ENCODE results near the gene CTRB1.

Gene CTRB1

GRCh38 chr16:75252946-75253911 is 34.4 kb downstream of the CTRB1 start:
- peak overlapping the region; percentile 39 for H3K4me3 ChIP-seq
- no peak for TF ChIP-seq CTCF (IDR thresholded peaks at IDR 0.05)
- H3K27ac ChIP-seq = peak overlapping the region; percentile 94 to 98
- no peak for DNase-seq (ENCODE audit: low spot score)

DNA sequence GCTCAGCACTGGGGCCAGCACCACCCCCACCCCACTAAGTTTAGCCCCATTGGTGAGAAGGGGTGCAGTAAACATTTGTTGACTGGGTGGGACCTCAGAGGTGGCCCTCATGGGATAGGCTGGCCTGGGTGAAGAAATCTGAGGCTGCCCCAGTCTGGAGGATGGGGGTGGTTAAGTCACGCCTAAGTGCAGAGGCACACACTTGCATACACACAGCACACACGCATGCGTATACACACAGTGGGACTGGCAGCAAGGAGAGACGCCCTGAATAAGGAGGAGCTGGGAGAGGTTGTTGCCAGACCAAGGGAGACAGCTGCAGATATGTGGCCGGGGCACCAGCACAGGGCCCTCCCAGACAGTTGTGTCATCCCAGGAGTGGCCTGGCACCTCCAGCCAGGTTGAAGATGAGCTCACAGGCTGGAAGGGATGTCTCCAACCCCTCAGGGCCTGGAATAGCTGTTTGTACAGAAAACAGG is 35.6 kb downstream of the CTRB1 start:
- Histone ChIP-seq H3K27ac (peak overlapping the region; percentile 94 to 98), H3K4me3 (no peak overlapping the region)
- DNase-seq (ENCODE audit: low spot score) = no peak
- no peak for TF ChIP-seq CTCF (IDR thresholded peaks at IDR 0.05)

DNA sequence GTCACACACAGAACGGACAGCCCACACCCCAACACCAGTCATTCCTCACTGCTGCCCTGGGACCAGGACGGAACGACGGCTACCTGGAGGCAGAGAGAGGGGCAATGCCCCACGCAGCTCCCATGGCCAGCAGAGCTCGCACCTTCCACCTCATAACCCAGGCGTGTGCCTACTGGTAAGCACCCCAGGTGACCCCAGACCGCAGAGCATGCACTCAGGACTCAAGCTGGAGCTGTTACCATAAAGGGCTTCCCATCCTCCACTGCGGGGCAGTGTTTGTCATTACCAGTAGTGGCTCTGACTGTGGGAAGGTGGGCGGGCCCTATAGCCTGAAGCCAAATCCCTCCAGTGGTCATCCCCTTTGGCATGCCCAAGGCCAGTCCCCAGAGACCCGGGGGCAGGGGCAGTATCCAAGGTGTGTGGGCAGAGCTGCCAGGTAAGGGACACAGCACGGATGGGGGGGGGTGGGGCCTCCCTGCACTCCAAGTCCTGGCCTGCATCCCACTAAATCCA is 37.3 kb downstream of the CTRB1 start:
- peak; percentile 87 for DNase-seq (ENCODE audit: low spot score)
- H3K27ac ChIP-seq = peak overlapping the region; percentile 94 to 98
- H3K4me3 ChIP-seq = peak overlapping the region; percentile 56
- TF ChIP-seq CTCF (IDR thresholded peaks at IDR 0.05) = no peak

- peak overlapping the region; percentile 83 to 94 for H3K27ac ChIP-seq
- TF ChIP-seq CTCF (IDR thresholded peaks at IDR 0.05) = no peak
- DNase-seq (ENCODE audit: low spot score) = peak; percentile 78
- peak overlapping the region; percentile 56 for H3K4me3 ChIP-seq
Observed at GRCh38 chr16:75256696-75257343, 38.0 kb downstream of the CTRB1 start.

GRCh38 chr16:75257886-75258806 is 39.4 kb downstream of the CTRB1 start:
- DNase-seq (ENCODE audit: low spot score) = no peak
- TF ChIP-seq CTCF (IDR thresholded peaks at IDR 0.05) = no peak
- Histone ChIP-seq H3K27ac (peak overlapping the region; percentile 39 to 83), H3K4me3 (peak overlapping the region; percentile 10)

GRCh38 chr16:75258807-75259141 is 40.0 kb downstream of the CTRB1 start:
- TF ChIP-seq CTCF (IDR thresholded peaks at IDR 0.05) = no peak
- Histone ChIP-seq H3K4me3 (no peak overlapping the region), H3K27ac (peak overlapping the region in 1 of 2 donors; percentile 9)
- DNase-seq (ENCODE audit: low spot score) = no peak

Data from coronary artery (tissue), 2 donors.